Mucosa of gallbladder (tissue), 1 donor: Measurements from ENCODE around the gene IQSEC3. TPM values are rescaled to one million over a fixed set of nuclear protein-coding genes. Genes with fewer than 3 reads are reported as not detected.
"Not testable (repeated sequence)": the region's sequence is repeated elsewhere in the genome, so short reads cannot be mapped to it uniquely, and the experiment has no call there.

Source experiments
- DNase-seq: peaks from one replicate; pipeline ENCODE4 v3.0.0-alpha.2; 2020; ENCODE audit warnings: low spot score
- total RNA-seq: library from RNA; stranded (reverse); gene quantifications from one replicate; pipeline ENCODE4 v1.2.1, GENCODE V29; 2021
- donor health status: DM: no; HTN: no; CAD: no.

IQSEC3 gene
- total RNA-seq, 1 donor from 2014 or later, result 1.6 TPM

- no peak for DNase-seq
These were observed 111.6 kb downstream of the IQSEC3 start for GRCh38 chr12:177980-178828.

GRCh38 chr12:178829-179109, 112.2 kb downstream of the IQSEC3 start:
- no peak for DNase-seq

DNA sequence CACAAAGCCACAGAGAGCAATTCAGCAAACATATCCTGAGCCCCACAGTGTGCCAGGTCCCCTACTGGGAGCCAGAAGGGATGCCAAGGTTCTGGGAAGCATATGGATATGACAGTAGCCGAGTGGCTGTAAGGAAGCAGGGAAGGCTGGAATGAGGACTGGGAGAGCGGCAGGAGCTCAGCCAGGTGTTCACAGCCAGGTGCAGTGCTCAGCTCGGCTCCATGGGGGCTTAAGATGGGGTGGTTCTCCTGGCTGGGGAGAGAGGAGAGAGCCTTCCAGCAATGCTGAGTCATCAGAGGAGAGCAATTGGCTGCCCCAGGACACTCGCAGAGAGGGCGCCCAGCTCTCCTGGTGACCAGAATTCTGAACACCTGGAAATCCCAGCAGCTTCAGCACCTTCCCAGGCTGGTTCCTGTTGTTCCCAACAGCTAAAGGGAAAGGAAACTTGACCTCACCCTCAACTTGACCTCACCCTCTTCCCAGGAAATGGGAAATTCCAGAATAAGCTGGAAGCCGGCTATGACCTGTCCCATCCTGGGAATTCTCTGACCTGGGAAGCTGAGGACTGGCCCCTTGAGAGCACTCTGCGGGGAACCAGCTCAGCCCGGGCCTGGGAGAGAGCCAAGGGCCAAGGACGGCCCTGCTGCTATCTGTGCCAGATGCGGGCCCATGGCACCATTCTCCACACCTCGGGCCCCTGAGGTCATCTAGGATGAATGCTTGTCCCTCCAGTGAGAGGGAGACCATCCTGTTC, 112.7 kb downstream of the IQSEC3 start:
- no peak for DNase-seq

GRCh38 chr12:179885-180284, 113.3 kb downstream of the IQSEC3 start:
- no peak for DNase-seq

DNA sequence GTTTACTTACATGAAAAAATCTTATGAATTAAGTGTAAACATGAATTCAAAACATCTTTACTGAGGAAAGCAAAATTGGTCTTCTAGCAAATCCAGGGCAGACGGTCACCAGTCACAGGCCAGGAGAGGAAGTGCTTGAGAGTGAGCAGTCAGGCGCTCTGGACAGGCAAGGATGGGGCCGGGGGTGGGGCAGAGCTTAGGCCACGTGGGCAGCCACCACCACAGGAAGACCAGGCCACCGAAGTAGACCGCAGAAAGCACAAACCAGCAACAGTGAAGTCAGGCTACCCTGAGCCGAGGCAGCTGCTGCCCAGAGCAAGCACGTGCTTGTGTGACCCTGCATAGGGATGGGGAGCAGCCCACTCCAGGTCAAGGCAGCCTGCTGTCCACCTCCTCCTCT, 113.9 kb downstream of the IQSEC3 start:
- DNase-seq, result peak; percentile 54

GRCh38 chr12:181921-182320, 115.4 kb downstream of the IQSEC3 start:
- DNase-seq, result no peak

DNA sequence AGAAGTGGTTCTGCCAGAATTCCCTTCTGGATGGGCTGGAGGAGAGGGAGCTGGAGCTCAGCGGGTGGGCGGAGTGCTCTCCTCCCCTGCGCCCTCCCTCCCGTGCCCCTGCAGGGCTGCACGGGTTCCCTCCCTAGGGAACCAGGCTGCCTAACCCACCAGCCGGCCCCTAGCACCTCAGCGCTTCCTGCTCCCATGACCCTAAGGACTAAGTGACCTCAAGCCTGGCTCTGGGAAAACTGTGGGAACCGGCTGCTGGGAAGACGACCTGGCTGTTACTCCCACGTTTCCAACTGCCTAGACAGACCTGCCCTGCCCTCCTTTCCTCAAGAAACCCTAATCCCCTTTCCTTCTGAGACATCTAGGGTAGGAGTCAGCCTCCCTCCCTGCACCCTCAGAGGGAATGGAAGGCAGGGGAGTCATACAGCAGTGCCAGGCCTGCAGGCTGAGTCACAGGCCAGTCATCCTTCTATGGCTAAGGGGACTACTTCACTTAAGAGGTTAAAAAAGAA, 115.9 kb downstream of the IQSEC3 start:
- no peak for DNase-seq

DNA sequence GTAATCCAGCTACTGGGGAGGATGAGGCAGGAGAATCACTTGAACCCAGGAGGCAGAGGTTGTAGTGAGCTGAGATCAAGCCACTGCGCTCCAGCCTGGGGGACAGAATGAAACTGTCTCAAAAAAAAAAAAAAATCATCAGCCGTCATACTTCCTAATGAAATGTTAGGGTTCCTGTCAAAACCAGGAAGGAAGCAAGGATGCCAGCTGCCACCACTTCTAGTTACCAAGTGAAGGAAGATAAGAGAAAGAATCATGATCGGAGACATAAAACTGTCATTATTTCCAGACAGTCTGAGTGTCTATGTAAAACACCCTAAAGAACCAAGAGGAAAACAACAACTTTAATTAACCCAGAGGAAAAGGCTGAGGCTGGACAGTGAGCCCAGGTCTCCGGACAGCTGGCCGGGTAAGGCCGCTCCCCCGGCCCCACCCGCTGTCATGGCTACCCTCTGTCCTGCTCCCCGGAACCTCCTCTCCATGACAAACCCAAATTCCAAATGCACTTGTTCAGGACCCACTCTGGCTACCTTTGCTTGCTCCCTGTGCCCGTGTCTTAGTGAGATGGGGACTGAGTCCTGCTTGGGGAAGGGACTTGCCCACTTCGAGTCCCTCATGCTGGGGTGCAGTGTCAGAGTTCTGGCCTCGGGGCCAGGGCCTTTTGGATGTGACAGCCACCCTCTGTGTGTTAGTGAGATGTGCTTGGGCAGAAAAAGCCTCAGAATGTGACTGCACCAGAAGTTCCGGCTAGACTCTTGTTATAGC, 118.4 kb downstream of the IQSEC3 start:
- no peak for DNase-seq

DNA sequence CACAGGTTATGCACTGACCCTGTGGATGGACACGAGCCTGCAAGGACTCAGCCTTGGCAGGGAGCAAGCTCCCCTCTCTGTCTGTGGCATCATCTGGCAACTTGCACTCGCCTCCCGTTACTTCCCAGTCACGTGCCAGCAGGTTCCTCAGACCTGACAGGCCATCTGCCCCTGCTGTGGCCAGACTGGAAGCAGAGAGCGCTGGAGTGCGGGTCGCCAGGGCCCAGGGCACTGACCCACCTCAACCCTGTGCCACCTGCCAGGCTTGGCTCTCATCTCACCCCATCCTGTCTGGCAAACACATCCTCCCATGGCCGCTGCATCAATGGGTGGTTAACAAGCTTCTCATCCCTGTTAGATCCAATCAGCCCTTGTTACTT, 119.0 kb downstream of the IQSEC3 start:
- no peak for DNase-seq

GRCh38 chr12:186006-186625, 119.5 kb downstream of the IQSEC3 start:
- no peak for DNase-seq

- not testable (repeated sequence) for DNase-seq
These were observed 121.7 kb downstream of the IQSEC3 start for GRCh38 chr12:187986-188909.

DNA sequence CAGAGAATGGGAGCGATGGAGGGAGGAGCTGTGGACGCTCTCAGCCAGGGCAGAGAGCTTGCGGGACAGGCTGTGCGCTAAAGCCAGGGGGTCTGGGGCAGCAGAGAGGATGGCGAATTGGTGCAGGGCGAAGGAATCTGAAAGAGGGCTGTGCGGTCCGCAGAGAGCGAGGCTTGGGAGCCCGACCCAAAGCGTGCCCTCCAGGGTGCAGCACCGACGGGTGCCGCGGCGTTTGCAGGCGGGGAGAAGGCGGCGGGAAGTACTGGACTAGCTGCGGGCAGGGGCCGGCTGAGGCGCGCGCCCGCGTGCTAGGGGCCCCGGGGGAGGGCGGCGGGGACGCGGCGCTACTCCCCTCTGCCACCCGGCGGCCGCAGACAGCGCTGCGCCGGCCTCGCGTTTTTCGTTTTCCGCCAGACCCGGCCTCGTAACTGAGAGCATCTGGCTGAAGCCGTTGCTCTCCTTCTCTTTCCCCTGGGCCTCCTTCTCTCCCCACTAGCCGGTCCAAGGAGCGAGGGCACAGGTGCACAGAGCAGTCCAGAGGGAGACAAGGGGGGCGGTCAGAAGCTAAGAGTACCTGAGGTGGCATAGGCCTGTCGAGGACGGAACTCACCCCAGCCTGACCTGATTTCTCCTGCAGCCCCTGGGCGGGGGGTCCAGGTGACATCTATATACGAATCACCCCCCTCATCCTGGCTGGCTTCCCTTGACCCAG, 122.5 kb downstream of the IQSEC3 start:
- peak; percentile 35 for DNase-seq

GRCh38 chr12:189622-189962, 123.0 kb downstream of the IQSEC3 start:
- DNase-seq, result no peak

GRCh38 chr12:190881-191280, 124.3 kb downstream of the IQSEC3 start:
- DNase-seq, result no peak

GRCh38 chr12:191541-191940, 125.0 kb downstream of the IQSEC3 start:
- DNase-seq, result no peak

DNA sequence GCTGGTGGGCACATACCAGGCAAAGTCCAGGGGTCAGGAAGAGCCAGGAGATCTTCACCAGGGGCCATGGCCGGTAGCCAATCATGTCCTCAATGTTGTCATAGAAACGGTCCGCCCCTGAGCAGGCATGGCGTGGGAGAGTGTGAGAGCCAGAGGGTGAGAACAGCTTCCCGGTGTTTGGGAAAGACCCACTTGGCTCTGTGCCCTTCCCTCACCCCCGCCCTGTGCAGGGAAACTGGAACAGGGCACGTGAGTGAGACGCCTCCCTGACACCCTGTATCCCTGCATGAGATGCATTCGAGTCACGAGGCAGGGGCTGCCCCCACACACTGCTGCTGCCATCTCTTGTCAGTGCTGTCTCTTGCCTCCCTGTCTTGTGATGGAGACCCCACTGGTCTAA, 126.7 kb downstream of the IQSEC3 start:
- no peak for DNase-seq

DNA sequence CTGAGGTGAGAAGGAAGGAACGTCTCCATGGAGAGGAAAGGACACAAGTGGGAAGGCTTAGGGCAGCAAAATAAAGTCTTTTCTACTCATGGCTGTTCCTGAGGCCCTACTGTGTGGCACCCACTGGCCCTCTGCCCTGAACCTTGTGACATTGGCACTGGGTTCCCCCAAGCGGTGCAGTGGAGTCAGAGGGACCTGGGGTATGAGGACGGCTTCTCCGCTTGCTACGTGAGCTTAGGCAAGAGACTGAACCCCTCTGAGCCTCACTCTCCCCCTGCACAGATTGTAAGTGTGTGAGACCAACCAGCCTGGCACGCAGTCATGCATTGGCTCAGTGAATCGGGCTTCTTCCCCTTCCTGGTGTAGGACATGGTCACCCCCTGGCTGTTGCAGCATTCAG, 127.7 kb downstream of the IQSEC3 start:
- DNase-seq, result no peak

DNA sequence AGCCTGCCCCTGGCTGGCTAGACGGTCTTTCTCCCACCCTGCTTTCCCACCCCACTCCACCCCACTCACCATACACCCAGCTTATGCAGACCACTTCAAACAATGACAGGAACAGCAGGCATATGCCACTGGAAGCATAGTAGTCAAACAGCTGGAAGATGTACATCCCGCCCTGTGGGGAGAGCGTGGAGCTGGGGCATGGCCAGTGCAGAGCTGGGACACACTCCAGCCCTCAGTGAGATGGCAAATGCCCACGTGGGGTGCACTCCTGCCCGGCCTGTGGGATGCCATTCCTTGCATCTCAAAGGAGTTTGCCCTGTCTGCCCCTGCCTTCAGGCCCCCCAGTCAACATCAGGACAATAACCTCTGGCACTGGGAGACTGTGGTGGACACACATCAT, 128.6 kb downstream of the IQSEC3 start:
- DNase-seq, result no peak

DNA sequence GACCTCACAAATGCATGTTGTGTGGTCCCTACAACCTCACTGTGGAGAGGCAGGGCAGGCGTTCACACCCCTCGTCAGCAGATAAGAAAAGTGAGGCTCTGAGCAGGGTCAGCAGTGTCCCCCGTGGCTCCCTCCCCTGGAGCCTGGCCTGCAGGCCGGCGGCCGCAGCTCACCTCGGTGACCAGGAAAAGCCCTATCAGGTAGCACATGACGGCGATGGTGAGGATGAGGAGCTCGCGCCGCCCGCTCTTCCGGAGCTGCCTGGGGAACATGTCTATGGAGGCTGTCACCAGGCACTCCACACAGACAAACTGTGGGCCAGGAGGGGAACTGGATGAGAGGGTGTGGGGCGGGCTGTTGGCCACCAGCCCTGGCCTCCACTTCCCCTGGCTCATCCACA, 129.4 kb downstream of the IQSEC3 start:
- no peak for DNase-seq

GRCh38 chr12:196436-196835, 129.9 kb downstream of the IQSEC3 start:
- DNase-seq, result no peak
